NCI-H146 treated with DMSO at 0.1 percent for 48 hours (cell line): ENCODE data around the gene L3MBTL3.

Experiments
- DNase-seq: peaks from one replicate; lab custom pipeline; 2025; ENCODE audit not compliant: unreplicated experiment; lab: John Stamatoyannopoulos, UW

L3MBTL3 gene

DNA sequence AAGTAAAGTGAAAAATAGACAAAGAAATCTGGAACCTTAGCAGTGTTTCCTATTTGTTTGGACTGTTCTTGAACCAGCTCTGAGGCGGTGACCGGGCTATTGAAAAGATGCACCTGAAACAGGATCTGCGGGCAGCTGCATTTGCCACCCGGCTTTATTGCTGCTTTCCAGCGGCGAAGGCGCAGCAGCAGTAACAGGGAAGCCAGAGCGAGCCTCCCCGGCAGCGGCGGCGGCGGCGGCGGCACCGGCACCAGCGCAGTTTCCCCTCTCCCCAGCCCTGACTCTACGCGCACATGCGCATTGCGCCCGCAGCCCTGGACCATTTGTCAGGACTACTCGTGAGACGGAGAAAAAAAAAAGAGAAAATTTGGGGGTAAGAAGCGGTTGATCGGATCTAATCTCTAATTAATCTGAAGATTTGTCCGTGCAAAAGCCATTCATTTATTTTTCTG lies at the start of gene L3MBTL3:
Gene L3MBTL3, plus strand, starts transcription at position 290 of the 452 bp plus-strand sequence. CDS start 24,119 bp downstream, outside the sequence.
- peak; percentile 89 for DNase-seq

DNA sequence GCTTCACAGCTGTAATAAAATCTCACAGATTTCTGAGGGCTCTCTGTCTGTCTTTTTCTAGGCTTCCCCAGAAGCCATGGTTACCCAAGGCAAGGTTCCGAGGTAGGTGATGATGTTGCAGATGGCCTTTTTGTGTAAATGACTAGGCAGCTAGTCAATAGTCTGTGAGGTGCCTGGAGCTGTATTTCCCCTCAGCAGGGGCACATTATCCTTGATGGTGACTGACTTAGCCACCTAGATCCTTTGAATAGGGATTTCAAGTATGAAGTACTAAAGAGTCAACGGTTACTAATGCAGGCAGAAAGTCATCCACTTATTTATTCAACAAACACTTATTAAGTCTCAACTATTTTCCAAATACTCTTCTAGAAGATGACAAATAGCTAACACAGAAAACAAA lies 49.3 kb upstream of the L3MBTL3 start:
- DNase-seq = no peak

DNA sequence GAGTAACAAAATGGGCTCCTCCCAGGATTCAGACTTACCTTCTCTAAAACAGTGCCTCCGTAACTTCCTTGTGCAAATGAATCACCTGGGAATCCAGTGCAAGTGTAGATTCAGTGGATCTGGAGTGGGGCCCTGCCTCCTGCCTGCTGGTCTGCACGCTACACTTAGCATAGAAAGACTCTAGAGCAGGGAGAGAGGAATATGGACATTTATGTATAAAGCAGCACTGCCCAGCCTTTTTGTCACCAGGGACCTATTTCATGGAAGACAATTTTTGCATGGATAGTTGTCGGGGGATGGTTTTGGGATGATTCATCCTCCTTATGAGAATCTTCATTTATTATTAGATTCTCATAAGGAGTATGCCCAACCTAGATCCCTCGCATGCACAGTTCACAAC lies 42.3 kb upstream of the L3MBTL3 start:
- no peak for DNase-seq

DNA sequence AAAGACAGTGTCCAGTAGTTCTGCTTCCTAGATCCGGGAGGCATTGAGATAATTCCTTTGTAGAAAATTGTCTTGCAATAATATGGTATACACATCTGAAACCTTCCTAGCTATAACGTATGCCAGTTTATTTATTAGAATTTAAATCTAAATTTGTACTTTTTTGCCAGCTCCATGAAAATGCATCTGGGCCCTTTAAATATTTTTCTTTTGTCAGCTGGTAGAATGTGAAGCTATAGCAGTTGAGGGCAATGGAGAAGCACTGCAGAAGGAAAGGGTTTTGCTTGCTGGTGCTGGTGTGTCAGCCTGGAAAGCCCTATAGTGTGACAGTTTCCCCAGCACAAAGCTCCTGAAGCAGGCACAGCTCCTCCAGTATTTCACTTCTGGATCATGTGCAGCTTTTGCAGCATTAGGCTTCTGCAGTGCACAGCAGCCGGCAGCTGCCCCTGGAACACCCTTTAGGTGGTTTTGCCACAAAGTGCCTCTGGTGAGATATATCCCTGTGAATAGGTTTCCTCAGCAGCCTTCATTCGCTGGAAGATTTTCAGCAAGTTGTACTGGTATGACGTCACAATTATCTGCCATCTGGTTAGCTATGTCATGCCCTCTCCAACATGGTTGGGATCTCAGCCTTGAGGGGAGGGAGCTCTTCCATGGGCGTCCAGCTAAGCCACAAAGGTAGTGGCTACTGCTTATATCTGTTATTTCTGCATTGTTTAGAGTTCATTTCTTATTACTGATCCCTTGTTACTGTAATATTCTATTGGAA lies 40.0 kb upstream of the L3MBTL3 start:
- no peak for DNase-seq

DNA sequence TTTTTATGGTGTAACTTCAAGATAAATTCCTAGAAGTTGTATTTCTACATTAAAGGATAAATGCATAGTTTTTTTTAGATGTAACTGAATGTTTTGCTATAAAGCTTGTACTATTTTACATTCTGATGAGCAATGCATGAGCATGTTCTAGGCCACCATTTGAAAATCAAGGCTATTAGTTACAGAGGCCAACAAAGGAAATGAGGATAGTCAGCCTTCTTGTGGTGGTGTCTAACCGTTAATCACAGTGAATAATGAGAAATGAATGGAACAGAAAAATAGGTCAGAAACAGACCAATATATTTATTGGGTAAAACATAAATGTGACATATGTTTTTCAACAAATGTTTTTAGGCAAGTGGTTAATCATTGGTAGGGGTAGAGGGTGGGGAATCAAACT lies 37.6 kb upstream of the L3MBTL3 start:
- DNase-seq = no peak

DNA sequence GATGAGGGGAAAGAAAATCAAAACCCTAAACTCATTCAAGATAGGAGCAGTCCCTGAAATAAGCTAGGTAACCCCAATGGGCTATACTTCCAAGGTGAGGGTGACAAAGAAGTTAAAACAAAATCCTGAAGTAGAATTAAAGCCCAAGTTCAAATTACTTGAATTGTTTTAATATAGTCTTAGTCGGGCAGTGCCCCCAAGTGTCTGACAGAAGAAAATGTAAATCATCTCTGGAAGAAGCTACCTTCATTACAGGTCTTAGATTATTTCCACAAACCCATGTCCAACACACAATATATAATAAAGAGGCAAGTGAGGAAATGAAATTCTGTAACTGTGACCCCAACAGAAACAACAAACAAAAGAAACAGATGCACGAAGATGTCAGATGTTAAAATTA lies 36.8 kb upstream of the L3MBTL3 start:
- no peak for DNase-seq

DNA sequence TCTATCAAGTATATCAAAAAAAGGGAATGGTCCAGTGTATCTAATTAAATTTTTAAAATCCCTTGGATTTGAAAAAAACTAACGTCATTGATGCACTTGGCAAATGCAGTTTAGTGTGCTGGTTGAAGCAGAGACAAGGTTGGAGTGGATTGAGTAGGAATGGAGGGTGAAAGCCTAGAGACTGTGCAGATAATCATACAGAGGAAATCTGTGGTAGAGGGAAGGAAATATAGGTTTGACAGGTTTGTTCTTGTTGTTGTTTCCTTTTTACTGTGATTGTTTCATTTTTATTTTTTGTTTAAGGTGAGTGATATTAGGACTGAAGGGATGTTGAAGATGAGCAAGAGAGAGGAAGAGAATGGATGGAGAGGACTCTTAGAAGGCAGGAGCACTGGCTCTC lies 29.0 kb upstream of the L3MBTL3 start:
- DNase-seq = no peak

DNA sequence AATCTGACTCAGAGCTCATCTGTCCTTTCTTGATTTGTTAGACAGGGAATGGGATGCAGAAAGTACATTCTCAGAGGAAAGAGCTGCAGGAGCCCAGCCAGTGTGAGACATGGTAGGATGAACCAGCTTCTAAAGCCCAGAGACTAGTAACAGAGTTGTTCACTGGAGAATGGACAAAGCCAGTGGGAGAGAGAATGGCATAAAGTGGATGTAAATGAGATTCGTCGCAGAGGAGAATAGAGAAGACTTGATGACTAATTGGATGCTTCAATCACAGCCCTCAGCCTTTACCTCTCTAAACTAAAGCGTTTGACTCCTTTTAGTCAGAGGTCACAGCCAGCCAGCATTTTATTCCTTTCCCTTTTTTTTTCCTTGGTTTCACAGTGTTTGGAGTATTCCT lies 25.5 kb upstream of the L3MBTL3 start:
- DNase-seq = no peak

DNA sequence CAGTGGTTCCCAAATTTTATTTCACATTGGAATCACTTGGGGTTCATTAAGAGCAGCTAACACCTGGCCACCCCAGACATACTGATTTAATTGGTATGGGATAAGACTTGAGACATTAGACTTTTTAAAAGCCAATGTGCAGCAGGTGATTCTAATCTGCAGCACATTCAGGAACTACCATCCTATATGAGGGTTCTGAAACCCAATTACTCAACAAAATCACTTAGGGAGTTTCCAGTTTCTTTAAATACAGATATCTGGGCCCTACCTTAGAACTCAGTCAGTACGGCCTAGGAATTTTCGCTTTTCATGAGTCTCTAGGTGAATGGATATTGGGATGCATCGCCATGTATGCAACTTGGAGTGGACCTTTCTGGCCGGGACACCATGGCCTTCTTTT lies 24.0 kb upstream of the L3MBTL3 start:
- DNase-seq = no peak

DNA sequence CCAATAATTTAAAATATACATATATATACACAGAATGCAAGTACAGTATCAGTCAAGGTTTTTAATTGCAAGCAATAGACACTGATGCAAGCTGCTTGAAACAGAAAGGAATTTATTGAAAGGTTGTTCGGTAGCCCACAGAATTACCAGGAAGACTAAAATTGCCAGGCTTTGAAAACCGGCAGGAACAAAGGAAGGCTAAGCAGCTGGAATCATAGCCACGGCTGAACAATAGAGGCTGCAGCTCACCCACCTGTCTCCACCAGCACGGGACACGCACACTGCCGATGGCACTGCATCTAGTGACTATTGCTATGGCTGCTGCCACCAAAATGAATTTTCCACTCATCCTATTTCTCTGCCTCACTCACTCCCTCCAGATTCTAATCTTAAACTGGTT lies 22.0 kb upstream of the L3MBTL3 start:
- peak; percentile 91 for DNase-seq

DNA sequence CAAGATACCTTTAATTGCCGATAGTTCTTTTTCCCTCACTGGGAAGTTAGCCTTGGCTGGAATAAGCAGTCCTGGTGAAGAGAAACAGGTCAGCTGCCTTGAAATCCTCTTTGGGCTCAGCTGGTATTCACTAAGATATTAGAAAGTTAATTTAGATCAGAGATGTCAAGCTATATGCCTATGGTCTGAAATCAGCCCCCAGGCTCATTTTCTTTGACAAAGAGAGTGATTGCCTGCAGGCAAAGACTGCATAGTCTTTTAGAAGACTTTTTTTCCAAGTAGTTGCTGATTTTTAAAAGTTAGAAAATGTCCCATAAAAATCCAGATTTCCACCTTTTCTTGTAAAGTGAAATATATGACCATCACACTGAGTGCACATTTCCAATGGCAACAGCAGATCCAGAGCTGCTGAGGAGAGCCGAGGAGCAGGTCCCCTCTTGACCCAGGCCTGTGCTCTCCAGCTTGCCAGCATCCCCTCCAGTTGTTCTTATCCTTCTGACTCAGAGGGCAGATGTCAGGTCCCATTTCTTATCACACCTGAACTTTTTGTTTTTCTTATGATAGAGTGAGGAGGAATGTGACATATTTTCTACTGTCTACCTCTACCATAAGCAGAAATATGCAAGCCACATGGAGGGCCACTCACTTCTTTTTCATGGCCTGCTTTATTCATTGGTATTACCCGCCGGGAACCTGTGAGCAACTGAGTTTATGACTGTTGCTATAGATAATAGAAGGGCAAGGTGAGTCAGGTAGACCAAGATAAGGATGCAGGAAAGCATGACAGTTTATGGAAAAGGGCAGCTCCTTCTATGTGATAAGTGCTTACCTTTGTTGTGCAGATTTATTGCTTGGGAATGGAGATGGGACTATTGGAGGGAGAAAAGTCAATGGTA lies 17.6 kb upstream of the L3MBTL3 start:
- DNase-seq = no peak

DNA sequence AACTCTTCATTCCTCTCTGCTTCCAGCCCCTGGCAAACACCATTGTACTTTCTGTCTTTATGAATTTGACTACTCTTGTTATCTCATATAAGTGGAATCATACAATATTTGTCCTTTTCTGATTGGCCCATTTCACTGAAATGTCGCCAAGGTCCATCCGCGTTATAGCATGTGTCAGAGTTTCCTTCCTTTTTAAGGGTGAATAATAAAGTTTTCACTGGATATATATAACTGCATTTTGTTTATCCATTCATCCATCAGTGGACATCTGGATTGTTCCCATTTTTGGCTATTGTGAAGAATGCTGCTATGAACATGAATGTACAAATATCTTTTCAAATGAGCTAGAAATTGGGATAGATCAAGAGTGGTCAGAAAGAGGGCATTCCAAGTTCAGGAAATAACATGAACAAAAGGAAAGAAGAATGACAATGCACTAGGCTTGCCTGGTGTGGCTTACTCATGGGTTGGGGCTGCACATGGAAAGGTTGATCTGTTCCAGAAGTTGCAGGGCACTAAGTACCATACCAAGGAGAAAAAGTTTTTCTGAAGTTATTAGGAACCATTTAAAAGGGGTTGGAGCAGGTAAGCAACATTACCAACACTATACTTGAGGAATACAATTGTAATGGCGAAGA lies 10.0 kb upstream of the L3MBTL3 start:
- DNase-seq = no peak

DNA sequence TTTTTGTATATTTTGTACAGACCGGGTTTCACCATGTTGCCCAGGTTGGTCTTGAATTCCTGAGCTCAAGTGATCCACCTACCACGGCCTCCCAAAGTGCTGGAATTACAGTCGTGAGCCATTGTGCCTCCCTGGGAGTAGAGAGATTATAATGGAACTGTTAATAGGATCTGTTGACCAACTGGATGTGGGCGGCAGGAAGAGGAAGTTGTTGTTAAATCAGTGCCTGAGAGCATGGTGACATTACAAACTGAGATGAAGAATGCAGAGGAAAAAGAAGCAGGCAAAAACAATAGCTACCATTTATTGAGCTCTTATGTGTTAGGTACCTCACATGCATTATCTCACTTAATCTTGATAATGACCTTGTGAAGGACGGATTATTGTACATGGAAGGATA lies 9.2 kb upstream of the L3MBTL3 start:
- DNase-seq = no peak

DNA sequence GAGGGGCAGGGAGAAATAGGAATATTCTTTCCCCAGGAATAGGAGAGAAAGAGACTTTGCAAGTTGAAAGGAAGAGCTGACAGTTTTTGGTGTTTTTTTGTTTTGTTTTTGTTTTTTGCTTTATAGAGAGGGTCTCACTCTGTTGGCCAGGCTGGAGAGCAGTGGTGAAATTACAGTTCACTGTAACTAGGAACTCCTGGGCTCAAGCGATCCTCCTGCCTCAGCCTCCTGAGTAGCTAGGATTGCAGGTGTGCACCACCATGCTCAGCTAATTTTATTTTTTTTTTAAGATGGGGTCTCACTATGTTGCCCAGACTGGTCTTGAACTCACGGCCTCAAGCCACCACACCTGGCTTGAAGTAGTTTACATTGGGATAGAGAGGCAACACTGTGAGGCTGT lies 8.0 kb upstream of the L3MBTL3 start:
- DNase-seq = no peak

DNA sequence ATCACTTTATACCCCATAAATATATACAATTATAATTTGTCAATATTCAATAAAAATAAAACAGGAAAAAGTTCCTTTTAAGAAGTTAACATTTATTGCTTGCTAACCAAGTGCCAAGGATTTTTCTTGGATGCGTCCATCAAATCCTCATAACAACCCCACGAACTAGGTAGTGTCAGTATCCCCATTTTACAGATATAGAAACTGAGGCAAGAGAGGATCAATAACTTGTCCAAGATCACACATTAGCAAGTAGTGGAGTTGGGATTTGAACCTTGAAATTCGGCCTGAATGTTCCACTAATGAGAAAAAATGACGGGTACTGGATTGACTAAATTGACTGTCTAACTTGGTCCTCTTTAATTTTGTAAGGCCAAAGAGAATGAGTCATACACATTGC lies 5.7 kb upstream of the L3MBTL3 start:
- DNase-seq = no peak

DNA sequence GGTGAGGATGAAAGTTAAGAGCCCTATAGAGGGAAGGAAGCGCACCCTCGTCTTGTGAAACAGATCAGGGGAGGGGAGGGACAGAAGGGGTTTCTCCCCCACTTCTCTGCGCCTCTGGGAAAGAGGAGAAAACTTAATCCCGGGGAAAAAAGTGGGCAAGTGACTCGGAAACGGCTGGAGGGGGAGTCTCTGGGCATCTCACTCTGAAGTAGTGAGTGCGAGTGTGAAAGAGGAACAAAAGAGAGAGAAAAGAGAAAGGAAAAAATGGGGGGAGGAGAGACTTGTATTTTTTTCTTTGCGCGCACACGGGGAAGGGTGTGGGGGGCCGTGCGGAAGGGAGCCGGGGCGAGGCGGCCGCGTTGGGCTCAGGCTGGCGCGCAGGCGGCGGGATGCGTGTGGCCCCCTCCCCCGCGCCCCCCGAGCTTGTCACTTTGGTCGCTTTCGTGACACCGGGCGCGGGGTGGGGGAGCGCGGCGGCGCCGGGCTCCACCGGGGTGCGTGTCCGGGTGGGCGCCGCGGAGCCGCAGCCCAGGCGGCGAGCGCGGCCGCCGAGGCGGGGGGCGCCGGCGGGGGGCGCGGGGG lies 454 bp downstream of the L3MBTL3 start:
- peak; percentile 27 for DNase-seq

DNA sequence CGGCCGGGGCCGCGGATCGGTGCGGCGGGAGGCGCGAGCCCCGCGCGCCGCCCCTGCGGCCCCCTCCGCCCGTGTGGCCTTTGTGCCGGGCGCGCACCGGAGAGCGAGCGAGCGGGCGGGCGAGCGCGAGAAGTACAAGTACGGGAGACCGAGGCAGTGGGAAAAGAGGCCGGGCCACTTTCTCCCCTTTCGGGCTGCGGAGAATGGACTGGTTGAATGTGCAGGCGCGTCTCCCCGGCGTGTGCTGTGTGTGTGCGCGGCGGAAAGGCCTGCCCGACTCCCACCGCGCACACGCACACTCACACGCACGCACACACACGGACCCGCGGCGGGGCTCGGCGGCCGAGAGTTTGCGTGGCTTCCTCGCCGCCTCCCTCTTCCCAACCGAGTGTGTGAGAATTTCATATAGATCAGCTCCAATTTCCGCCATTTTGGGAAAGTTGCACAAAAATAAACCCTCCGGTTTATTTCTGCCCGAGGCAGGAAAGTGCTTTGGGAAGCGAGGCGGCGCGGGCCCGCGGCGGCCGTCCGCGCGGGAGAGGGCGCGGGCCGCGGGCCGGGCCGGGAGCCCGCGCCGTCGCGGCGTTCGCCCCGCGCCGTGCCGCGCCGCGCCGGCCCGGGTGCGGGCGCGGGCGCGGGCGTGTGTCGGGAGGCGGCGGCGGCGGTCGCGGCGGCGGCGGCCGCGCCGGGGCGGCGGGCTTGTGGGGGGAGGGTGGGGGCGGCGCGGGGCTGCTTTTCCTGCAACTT lies 1.1 kb downstream of the L3MBTL3 start:
- DNase-seq = peak; percentile 39

DNA sequence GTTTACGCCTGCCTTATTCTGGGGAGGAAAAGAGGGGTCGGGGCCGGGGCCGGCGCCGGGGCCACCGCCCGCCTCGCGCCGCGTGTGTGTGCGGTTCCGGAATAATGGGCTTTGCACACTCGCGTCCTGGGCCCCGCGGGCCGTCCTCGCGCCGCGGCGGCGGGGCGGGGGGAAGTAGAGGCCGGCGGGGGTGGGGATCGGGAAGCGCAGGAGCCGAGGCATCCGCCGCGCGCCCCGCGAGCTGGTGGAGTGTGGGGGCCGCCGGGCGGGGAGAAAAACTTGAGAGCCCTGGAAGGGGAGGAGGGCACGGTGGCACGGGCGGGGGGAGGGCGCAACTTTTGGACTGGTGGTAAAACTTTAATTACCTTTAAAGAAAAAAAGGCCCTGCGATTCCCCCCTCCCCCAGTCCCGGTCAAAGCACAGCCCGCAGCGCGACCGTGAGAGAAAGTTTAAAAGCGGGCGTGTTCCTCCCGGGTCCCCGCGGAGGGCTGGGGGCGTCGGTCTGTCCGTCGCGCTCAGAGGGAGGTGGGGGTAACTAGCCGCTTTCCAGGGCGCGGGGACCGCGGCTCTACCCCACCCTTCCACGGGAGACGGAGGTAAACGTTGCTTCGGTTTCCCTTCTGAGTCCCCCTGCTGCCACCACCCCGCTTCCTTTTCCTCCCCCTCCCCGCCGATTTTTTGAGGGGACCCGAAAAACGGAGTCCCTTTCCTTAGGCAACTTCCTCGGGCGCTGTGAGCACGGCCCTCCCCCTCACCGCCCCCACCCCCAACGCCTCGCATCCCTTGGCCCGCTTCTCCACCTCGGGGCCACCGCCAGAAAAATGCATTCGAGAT lies 1.9 kb downstream of the L3MBTL3 start:
- DNase-seq = no peak

DNA sequence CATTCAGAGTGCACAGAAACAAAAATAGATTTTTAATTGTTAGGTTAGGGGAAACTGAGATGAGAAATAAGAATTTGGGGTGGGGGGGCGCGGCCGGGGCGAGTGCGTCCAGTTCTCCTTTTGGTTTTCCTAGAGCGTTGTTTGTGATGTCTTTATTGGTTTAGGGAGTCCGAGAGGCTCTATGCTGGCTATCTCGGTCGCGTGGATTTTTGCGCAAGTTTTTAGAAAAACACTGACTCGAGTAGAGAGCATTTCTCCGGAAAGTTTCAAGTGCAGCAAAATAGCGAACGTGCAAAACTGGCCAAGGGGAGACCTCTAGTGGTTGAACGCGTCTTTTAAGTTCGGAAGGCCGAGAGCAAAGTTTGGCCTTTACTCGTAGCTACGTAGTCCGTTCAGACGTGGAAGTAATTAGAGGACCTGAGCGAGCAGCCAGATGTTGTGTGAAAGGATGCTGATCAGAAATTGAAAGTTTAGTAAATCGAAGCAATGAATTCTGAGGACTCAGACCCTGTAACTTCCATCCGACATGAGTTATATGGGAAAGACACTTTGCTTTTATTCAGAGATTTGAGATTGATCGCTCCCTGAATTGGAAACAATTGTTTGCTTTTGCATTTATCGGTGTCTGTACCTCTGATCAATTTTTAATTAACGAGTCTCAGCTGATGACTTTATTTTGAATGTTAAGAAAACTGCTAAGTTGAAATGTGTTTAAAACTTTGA lies 2.7 kb downstream of the L3MBTL3 start:
- DNase-seq = peak; percentile 75
